Activated CD8-positive, alpha-beta memory T cell treated with anti-CD3 and anti-CD28 coated beads, Interleukin-2, amount 10 ng/mL, durations not matched to agents 7 days and 5 days (primary cell): ENCODE measurements around the gene SLC12A1. TPM values are rescaled to one million over a fixed set of nuclear protein-coding genes. Genes with fewer than 3 reads are reported as not detected.

Source experiments
- ATAC-seq: fragments of 150-1000 bp; cut with Tn5 transposase; one replicate; pipeline ENCODE4 v1.10.0; 2021; ENCODE audit warnings: moderate library complexity
- CTCF ChIA-PET: fragments of 350-600 bp; sonication (Branson Sonifier 250); formaldehyde crosslinking; loops from one replicate; lab custom pipeline; 2021; ENCODE audit warnings: antibody characterized with exemption; lab: Charles Lee
- DNase-seq: peaks from one replicate; pipeline ENCODE4 v3.0.0-alpha.2; 2020
- H3K27ac Mint-ChIP-seq: one replicate; pipeline ENCODE4 v1.8.0; 2021; ENCODE audit warnings: mild to moderate bottlenecking, mixed read lengths
- H3K27me3 Mint-ChIP-seq: one replicate; pipeline ENCODE4 v1.8.0; 2021; ENCODE audit warnings: mixed read lengths
- H3K36me3 Mint-ChIP-seq: one replicate; pipeline ENCODE4 v1.8.0; 2021; ENCODE audit warnings: mild to moderate bottlenecking, mixed read lengths
- H3K4me1 Mint-ChIP-seq: one replicate; pipeline ENCODE4 v1.8.0; 2021; ENCODE audit warnings: mixed read lengths
- H3K4me3 Mint-ChIP-seq: one replicate; pipeline ENCODE4 v1.8.0; 2021; ENCODE audit warnings: mild to moderate bottlenecking, moderate library complexity, mixed read lengths
- H3K9me3 Mint-ChIP-seq: one replicate; pipeline ENCODE4 v1.8.0; 2022; ENCODE audit warnings: low read depth, mixed read lengths
- total RNA-seq, 2 experiments: library from RNA; stranded (reverse); gene quantifications; one replicate each; pipeline ENCODE4 v1.2.3, GENCODE V29; 2021

SLC12A1 gene
- total RNA-seq, 2 experiments from 2014 or later = not detected

- CTCF ChIA-PET = no interaction called here
- no peak for ATAC-seq
- H3K4me3 Mint-ChIP-seq = no peak within 1 kb of the TSS
Measured at GRCh38 chr15:48191574-48192225, 14.4 kb upstream of the SLC12A1 start, which contains the start of gene CTXN2. Gene CTXN2 (plus strand): TSS chr15:48191665. CDS start chr15:48201301, 9,636 bp downstream.

GRCh38 chr15:48202068-48202467 is 4.0 kb upstream of the SLC12A1 start:
- peaks cover 27% of the 10 kb centered on the region for H3K27me3 Mint-ChIP-seq
- no peak overlapping the region for H3K4me3 Mint-ChIP-seq
- H3K36me3 Mint-ChIP-seq = no peaks in the 10 kb centered on the region
- no peak for ATAC-seq
- CTCF ChIA-PET = no interaction called here
- H3K9me3 Mint-ChIP-seq = no peaks in the 10 kb centered on the region
- H3K27ac Mint-ChIP-seq = no peak overlapping the region
- no peak for DNase-seq
- no peaks in the 10 kb centered on the region for H3K4me1 Mint-ChIP-seq

More at GRCh38 chr15:48191574-48192225, 14.4 kb upstream of the SLC12A1 start, which contains the start of gene CTXN2:
- Mint-ChIP-seq H3K36me3 (no peaks in the 10 kb centered on the region), H3K4me1 (peaks cover 4% of the 10 kb centered on the region), H3K27me3 (peaks cover 38% of the 10 kb centered on the region), H3K27ac (no peak within 1 kb of the TSS), H3K9me3 (no peaks in the 10 kb centered on the region)
- DNase-seq = no peak

- Mint-ChIP-seq H3K27me3 (peaks cover 34% of the 10 kb centered on the region), H3K9me3 (no peaks in the 10 kb centered on the region), H3K4me3 (no peak overlapping the region), H3K4me1 (no peaks in the 10 kb centered on the region), H3K36me3 (no peaks in the 10 kb centered on the region), H3K27ac (no peak overlapping the region)
- DNase-seq (no peak), ATAC-seq (no peak)
- CTCF ChIA-PET = no interaction called here
Measured at GRCh38 chr15:48221261-48221660, 15.2 kb downstream of the SLC12A1 start.

- CTCF ChIA-PET = no interaction called here
- H3K27me3 Mint-ChIP-seq = peaks cover 34% of the 10 kb centered on the region
- H3K4me3 Mint-ChIP-seq = no peak overlapping the region
- ATAC-seq (no peak), DNase-seq (no peak)
- H3K36me3 Mint-ChIP-seq = no peaks in the 10 kb centered on the region
- no peaks in the 10 kb centered on the region for H3K9me3 Mint-ChIP-seq
- H3K4me1 Mint-ChIP-seq = no peaks in the 10 kb centered on the region
- H3K27ac Mint-ChIP-seq = no peak overlapping the region
Measured at GRCh38 chr15:48221885-48222284, 15.8 kb downstream of the SLC12A1 start.

- Mint-ChIP-seq H3K4me1 (no peaks in the 10 kb centered on the region), H3K27me3 (peaks cover 34% of the 10 kb centered on the region), H3K36me3 (no peaks in the 10 kb centered on the region), H3K9me3 (no peaks in the 10 kb centered on the region), H3K4me3 (no peak overlapping the region), H3K27ac (no peak overlapping the region)
- ATAC-seq (no peak), DNase-seq (no peak)
- CTCF ChIA-PET = no interaction called here
Measured at GRCh38 chr15:48222627-48223026, 16.5 kb downstream of the SLC12A1 start.

GRCh38 chr15:48225771-48226170 is 19.7 kb downstream of the SLC12A1 start:
- Mint-ChIP-seq H3K4me1 (no peaks in the 10 kb centered on the region), H3K4me3 (no peak overlapping the region), H3K9me3 (no peaks in the 10 kb centered on the region), H3K27ac (no peak overlapping the region), H3K27me3 (peaks cover 28% of the 10 kb centered on the region), H3K36me3 (no peaks in the 10 kb centered on the region)
- CTCF ChIA-PET = no interaction called here
- ATAC-seq (no peak), DNase-seq (no peak)

GRCh38 chr15:48230498-48230897 is 24.4 kb downstream of the SLC12A1 start:
- CTCF ChIA-PET = no interaction called here
- H3K4me1 Mint-ChIP-seq = no peaks in the 10 kb centered on the region
- no peak for DNase-seq
- H3K4me3 Mint-ChIP-seq = no peak overlapping the region
- H3K36me3 Mint-ChIP-seq = no peaks in the 10 kb centered on the region
- no peaks in the 10 kb centered on the region for H3K9me3 Mint-ChIP-seq
- H3K27ac Mint-ChIP-seq = no peak overlapping the region
- no peak for ATAC-seq
- H3K27me3 Mint-ChIP-seq = peaks cover 9% of the 10 kb centered on the region

GRCh38 chr15:48233246-48233645 is 27.1 kb downstream of the SLC12A1 start:
- no peaks in the 10 kb centered on the region for H3K9me3 Mint-ChIP-seq
- H3K36me3 Mint-ChIP-seq = no peaks in the 10 kb centered on the region
- H3K27me3 Mint-ChIP-seq = peaks cover 11% of the 10 kb centered on the region
- no peak overlapping the region for H3K4me3 Mint-ChIP-seq
- ATAC-seq (no peak), DNase-seq (no peak)
- H3K4me1 Mint-ChIP-seq = no peaks in the 10 kb centered on the region
- H3K27ac Mint-ChIP-seq = no peak overlapping the region
- CTCF ChIA-PET = no interaction called here

- H3K27ac Mint-ChIP-seq = no peak overlapping the region
- ATAC-seq = no peak
- H3K4me1 Mint-ChIP-seq = no peaks in the 10 kb centered on the region
- H3K9me3 Mint-ChIP-seq = no peaks in the 10 kb centered on the region
- CTCF ChIA-PET = no interaction called here
- peaks cover 4% of the 10 kb centered on the region for H3K27me3 Mint-ChIP-seq
- H3K36me3 Mint-ChIP-seq = no peaks in the 10 kb centered on the region
- H3K4me3 Mint-ChIP-seq = no peak overlapping the region
- no peak for DNase-seq
Measured at GRCh38 chr15:48239334-48239733, 33.2 kb downstream of the SLC12A1 start.

GRCh38 chr15:48242015-48242414 is 35.9 kb downstream of the SLC12A1 start:
- Mint-ChIP-seq H3K27ac (no peak overlapping the region), H3K27me3 (peaks cover 8% of the 10 kb centered on the region), H3K4me3 (no peak overlapping the region), H3K4me1 (no peaks in the 10 kb centered on the region), H3K36me3 (no peaks in the 10 kb centered on the region), H3K9me3 (no peaks in the 10 kb centered on the region)
- ATAC-seq (no peak), DNase-seq (no peak)
- CTCF ChIA-PET = no interaction called here

GRCh38 chr15:48242535-48242934 is 36.4 kb downstream of the SLC12A1 start:
- Mint-ChIP-seq H3K4me1 (no peaks in the 10 kb centered on the region), H3K9me3 (no peaks in the 10 kb centered on the region), H3K36me3 (no peaks in the 10 kb centered on the region), H3K4me3 (no peak overlapping the region), H3K27me3 (peaks cover 8% of the 10 kb centered on the region), H3K27ac (no peak overlapping the region)
- DNase-seq (no peak), ATAC-seq (no peak)
- CTCF ChIA-PET = no interaction called here

GRCh38 chr15:48244921-48245320 is 38.8 kb downstream of the SLC12A1 start:
- no peaks in the 10 kb centered on the region for H3K36me3 Mint-ChIP-seq
- CTCF ChIA-PET = no interaction called here
- H3K9me3 Mint-ChIP-seq = no peaks in the 10 kb centered on the region
- H3K4me1 Mint-ChIP-seq = no peaks in the 10 kb centered on the region
- DNase-seq (no peak), ATAC-seq (no peak)
- H3K27me3 Mint-ChIP-seq = peaks cover 11% of the 10 kb centered on the region
- H3K27ac Mint-ChIP-seq = no peak overlapping the region
- no peak overlapping the region for H3K4me3 Mint-ChIP-seq

- CTCF ChIA-PET = no interaction called here
- H3K4me3 Mint-ChIP-seq = no peak overlapping the region
Measured at GRCh38 chr15:48248414-48248813, 42.3 kb downstream of the SLC12A1 start.

GRCh38 chr15:48250640-48251076 is 44.6 kb downstream of the SLC12A1 start:
- Mint-ChIP-seq H3K4me1 (no peaks in the 10 kb centered on the region), H3K27ac (no peak overlapping the region), H3K9me3 (no peaks in the 10 kb centered on the region), H3K36me3 (no peaks in the 10 kb centered on the region), H3K27me3 (peaks cover 11% of the 10 kb centered on the region), H3K4me3 (no peak overlapping the region)
- DNase-seq (no peak), ATAC-seq (no peak)
- CTCF ChIA-PET = interaction anchor here (1.0 kb wide), 1 partner anchor 136 kb away, joined by 3 read pairs; no protein-coding TSS in a partner anchor

More at GRCh38 chr15:48248414-48248813, 42.3 kb downstream of the SLC12A1 start:
- no peaks in the 10 kb centered on the region for H3K9me3 Mint-ChIP-seq
- H3K27me3 Mint-ChIP-seq = peaks cover 14% of the 10 kb centered on the region
- DNase-seq (no peak), ATAC-seq (no peak)
- no peaks in the 10 kb centered on the region for H3K36me3 Mint-ChIP-seq
- no peak overlapping the region for H3K27ac Mint-ChIP-seq
- no peaks in the 10 kb centered on the region for H3K4me1 Mint-ChIP-seq
